ENCODE data around the gene AOAH.

GRCh38 chr7:36766451-36766850 is 42.2 kb upstream of the AOAH start:
- TF ChIP-seq EZH2 (IDR thresholded peaks at IDR 0.05; ENCODE audit: borderline replicate concordance, low read depth, low read length, severe bottlenecking) = no peak
- TF ChIP-seq CTCF (IDR thresholded peaks at IDR 0.05; ENCODE audit: borderline replicate concordance, extremely low read depth, low read length, poor library complexity, severe bottlenecking) = no peak

All from DND-41 (cell line).